ENCODE measurements around the gene BOLA3. TPM values are rescaled to one million over a fixed set of nuclear protein-coding genes. Genes with fewer than 3 reads are reported as not detected.

The BOLA3 gene
- total RNA-seq, 1 donor from 2014 or later = 15.7 TPM

DNA sequence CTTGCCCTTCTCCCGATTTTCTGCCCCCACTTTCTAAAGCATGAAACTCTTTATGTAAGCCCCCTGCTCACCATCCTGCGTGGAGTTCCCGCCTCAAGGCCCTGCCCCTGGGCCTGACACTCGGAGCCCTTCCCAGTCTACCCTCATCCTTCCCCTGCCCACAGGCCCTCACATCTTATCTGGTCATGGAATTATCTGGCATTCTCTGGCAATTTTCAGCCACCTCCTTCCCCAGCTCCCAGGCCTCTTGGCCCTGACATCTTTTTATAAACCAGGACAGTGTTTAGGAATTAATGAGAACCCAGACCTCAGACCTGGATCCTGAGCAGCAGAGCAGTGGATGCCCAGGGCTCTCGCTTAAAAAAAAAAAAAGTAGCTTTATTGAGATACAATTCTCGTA is 61.7 kb downstream of the BOLA3 start:
- Histone ChIP-seq H3K9me3 (ENCODE audit: control insufficient read depth in 3 of 3, low read length in 3 of 3) (no peaks in the 10 kb centered on the region), H3K4me1 (ENCODE audit: control insufficient read depth in 3 of 3, insufficient read depth in 3 of 3, low read length in 3 of 3) (peaks cover 0 to 2% (median 0%) of the 10 kb centered on the region in 3 donors), H3K36me3 (ENCODE audit: control insufficient read depth in 3 of 3, insufficient read depth in 3 of 3, low read length in 3 of 3) (peaks cover 17 to 35% (median 19%) of the 10 kb centered on the region in 3 donors), H3K27ac (ENCODE audit: low read depth, low read length) (no peak overlapping the region), H3K27me3 (ENCODE audit: control insufficient read depth in 3 of 3, insufficient read depth in 3 of 3, low read length in 3 of 3) (no peaks in the 10 kb centered on the region), H3K4me3 (ENCODE audit: low read length in 3 of 3) (no peak overlapping the region), H3K9ac (ENCODE audit: low read depth in 1 of 3, low read length in 3 of 3) (no peak overlapping the region)

Other genes starting within 250 kb of the BOLA3 start
- gene DGUOK, start 221.0 kb downstream of the BOLA3 start, total RNA-seq = 32.4 TPM
- 6.8 TPM for gene TET3, start 163.0 kb downstream of the BOLA3 start, total RNA-seq
- gene MOB1A, start 31.0 kb upstream of the BOLA3 start, total RNA-seq = 48.0 TPM
- gene MTHFD2, start 50.7 kb upstream of the BOLA3 start, total RNA-seq = 28.2 TPM
- gene SLC4A5, start 195.5 kb upstream of the BOLA3 start, total RNA-seq = 2.6 TPM
- 73.6 TPM for gene DCTN1, start 232.4 kb upstream of the BOLA3 start, total RNA-seq

All from skeletal muscle tissue (tissue), 4 donors.